Stimulated activated naive CD8-positive, alpha-beta T cell treated with anti-CD3 and anti-CD28 coated beads, Interleukin-15, Interleukin-2, amounts not matched to agents 100 ng/mL and 50 ng/mL, for 24 hours (primary cell): ENCODE results near the gene ADGRD1.
"Not testable (repeated sequence)": the region's sequence is repeated elsewhere in the genome, so short reads cannot be mapped to it uniquely, and the experiment has no call there.

Experiments used
- H3K27ac Mint-ChIP-seq: one replicate; pipeline ENCODE4 v1.8.0; 2021; ENCODE audit warnings: mild to moderate bottlenecking, mixed read lengths
- H3K27me3 Mint-ChIP-seq: one replicate; pipeline ENCODE4 v1.8.0; 2021; ENCODE audit warnings: mixed read lengths
- H3K36me3 Mint-ChIP-seq: one replicate; pipeline ENCODE4 v1.8.0; 2021; ENCODE audit warnings: low read depth, mixed read lengths
- H3K4me1 Mint-ChIP-seq: one replicate; pipeline ENCODE4 v1.8.0; 2021; ENCODE audit warnings: low read depth, mixed read lengths
- H3K4me3 Mint-ChIP-seq: one replicate; pipeline ENCODE4 v1.8.0; 2021; ENCODE audit warnings: mild to moderate bottlenecking, mixed read lengths
- H3K9me3 Mint-ChIP-seq: one replicate; pipeline ENCODE4 v1.8.0; 2021; ENCODE audit warnings: mixed read lengths

Gene ADGRD1

DNA sequence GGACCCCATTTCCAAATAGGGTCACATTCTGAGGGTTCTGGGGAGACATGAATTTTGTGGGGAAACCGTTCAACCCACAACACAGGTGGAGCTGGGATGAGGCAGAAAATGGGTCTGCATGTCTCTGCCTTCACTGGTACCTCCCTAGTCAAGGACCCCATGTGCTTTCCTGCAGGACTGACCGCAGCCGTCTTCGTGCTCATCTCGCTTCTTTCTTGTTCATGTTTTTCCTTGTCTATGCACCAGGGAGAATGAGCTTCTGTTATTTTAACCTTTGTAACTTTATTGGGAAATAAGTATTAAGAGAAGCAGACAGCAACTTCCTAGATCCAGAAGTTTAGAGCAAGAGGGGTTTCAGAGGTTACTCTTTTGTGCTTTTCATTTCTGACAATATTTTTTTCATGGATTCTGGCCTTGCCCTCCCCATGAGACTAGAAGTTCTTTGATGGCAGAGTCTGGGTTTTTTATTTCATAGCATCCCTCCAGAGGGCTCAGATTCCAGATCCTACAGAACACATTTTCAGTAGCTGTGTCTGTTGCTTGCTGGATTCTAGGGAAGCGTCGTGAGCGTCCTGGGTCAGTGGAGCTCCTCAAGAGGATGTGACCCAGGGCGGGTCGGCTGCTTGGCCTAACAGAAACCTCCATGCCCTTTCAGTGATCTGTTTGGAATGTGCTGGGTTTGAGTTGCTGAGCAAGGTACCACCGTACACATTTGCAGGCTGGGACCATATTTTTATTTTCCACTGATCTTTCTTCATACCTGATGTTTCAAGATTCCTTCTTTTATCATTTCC lies 104.2 kb downstream of the ADGRD1 start:
- no peak overlapping the region for H3K4me3 Mint-ChIP-seq
- H3K36me3 Mint-ChIP-seq, result no peaks in the 10 kb centered on the region
- peaks cover 30% of the 10 kb centered on the region for H3K27me3 Mint-ChIP-seq
- peaks cover 14% of the 10 kb centered on the region for H3K4me1 Mint-ChIP-seq
- H3K27ac Mint-ChIP-seq, result no peak overlapping the region
- no peaks in the 10 kb centered on the region for H3K9me3 Mint-ChIP-seq

DNA sequence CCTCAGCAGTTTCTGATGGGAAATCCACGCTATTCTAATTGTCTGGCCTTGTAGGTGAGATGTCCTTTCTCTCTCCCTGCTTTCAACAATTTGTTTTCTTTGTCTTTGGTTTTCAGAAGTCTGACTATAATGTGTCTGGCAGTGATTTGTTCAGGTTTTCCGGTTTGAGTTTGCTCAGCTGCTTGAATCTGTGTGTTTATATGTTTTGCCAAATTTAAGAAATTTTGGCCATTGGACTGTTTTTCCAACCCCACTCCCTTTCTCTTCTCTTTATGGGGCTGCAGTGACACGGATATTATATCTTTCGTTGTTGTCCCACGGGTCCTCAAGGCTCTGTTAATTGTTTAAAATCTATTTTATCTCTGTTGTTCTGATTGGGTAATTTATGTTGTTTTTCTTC lies 105.0 kb downstream of the ADGRD1 start:
- no peaks in the 10 kb centered on the region for H3K36me3 Mint-ChIP-seq
- H3K4me3 Mint-ChIP-seq, result no peak overlapping the region
- peaks cover 31% of the 10 kb centered on the region for H3K27me3 Mint-ChIP-seq
- no peak overlapping the region for H3K27ac Mint-ChIP-seq
- no peaks in the 10 kb centered on the region for H3K9me3 Mint-ChIP-seq
- H3K4me1 Mint-ChIP-seq, result peaks cover 14% of the 10 kb centered on the region

DNA sequence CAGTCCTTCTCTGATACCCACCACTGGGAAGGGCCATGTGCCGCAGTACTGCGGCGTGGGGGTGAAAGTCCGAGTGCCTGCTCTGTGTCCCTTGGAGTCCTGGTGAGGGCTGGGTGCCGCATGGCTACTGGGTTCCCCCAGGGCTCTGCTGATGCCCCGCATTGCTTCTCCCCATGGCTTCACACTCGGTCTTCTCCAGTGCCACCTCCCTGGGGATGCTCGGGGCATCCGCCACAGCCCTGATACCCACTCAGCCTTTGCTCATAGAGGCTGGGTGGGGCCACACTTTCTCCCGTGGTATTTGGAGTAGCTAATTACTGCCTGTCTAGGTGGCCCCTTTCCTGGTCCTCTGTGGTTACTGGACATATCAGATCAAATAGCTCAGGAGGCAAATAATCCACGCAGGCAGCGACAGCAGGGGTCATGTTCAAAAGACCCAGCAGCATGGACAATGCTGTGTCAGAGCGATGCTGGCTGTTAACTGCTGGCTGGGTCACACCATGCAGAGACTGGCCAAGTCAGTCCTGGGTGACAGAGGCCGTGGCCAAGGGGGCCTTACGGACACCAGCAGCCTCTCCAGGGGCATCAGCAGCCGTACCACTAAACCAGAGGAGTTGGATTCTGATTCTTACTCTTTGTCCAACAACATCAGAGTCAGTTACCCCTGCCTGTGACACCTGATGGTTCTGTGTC lies 106.5 kb downstream of the ADGRD1 start:
- Mint-ChIP-seq H3K4me3 (no peak overlapping the region), H3K27me3 (peaks cover 33% of the 10 kb centered on the region), H3K9me3 (no peaks in the 10 kb centered on the region), H3K4me1 (peaks cover 10% of the 10 kb centered on the region), H3K27ac (no peak overlapping the region), H3K36me3 (no peaks in the 10 kb centered on the region)

DNA sequence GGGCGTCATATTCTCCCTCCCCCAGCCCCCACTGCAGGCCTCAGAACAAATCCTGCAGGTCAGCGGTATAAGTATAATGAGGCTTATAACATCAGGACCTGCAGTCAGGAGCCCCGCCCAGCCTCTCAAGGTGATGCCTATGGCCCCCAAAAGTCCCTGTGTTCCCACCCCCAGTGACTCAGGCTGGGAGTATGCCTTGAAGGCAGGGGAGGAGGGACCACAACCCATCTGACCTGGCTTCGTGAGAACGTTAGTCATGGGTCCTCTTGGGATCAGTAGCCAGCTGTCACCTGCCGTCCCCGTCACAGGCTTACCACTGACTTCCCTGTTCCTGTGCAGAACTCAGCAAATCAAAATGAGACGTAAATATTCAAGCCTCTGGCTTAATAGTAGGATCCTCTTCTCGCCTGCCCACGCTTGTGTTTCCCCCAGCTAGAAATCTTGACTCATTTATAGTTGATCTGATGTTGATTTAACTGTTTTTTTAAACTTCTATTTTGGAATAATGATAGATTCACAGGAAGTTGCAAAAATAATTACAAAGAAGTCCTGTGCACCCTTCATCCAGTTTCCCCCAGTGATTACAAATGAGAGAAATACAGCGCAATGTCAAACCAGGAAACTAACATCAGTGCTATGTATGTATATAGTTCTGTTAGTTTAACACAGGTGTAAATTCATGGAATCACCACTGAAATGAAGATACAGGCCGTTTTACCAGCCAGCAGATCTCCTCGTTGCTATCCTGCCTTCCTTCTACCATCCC lies 107.5 kb downstream of the ADGRD1 start:
- H3K27me3 Mint-ChIP-seq, result peaks cover 31% of the 10 kb centered on the region
- H3K36me3 Mint-ChIP-seq, result no peaks in the 10 kb centered on the region
- no peak overlapping the region for H3K4me3 Mint-ChIP-seq
- H3K27ac Mint-ChIP-seq, result no peak overlapping the region
- H3K4me1 Mint-ChIP-seq, result no peaks in the 10 kb centered on the region
- no peaks in the 10 kb centered on the region for H3K9me3 Mint-ChIP-seq

DNA sequence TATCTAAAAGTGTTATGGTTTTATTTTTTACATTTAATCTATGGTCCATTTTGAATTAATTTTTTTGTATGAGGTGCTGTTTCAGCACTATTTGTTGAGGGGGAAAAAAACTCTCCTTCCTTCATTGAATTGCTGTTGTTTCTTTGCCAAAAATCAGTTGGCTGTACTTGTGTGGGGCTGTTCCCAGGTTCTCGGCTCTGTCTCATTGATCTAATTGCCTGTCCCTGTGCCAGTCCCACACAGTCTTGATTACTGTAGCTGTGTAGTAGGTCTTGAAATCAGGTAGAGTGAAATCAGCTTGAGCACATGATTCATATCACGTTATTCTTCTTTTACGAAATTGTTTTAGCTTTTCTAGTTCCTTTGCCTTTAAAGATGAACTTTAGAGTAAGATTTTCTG lies 109.7 kb downstream of the ADGRD1 start:
- Mint-ChIP-seq H3K4me3 (no peak overlapping the region), H3K27me3 (peaks cover 19% of the 10 kb centered on the region), H3K4me1 (no peaks in the 10 kb centered on the region), H3K9me3 (no peaks in the 10 kb centered on the region), H3K36me3 (no peaks in the 10 kb centered on the region), H3K27ac (no peak overlapping the region)

DNA sequence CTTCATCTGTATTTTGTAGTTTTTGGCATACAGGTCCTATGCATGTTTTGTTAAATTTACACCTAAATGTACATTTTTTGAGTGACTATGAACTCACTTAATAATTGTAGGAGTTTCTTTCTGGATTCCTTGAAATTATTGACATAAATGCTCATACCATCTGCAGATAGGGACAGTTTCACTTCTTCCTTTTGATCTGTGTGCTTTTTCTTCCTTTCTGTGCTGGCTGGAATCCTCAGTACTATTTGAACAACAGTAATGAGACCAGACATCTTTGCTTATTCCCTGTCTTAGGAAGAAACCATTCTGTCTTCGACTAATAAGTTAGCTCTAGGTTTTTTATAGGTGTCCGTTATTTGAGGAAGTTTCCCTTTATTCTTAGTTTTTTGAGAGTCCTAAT lies 110.3 kb downstream of the ADGRD1 start:
- no peaks in the 10 kb centered on the region for H3K4me1 Mint-ChIP-seq
- no peak overlapping the region for H3K4me3 Mint-ChIP-seq
- H3K9me3 Mint-ChIP-seq, result no peaks in the 10 kb centered on the region
- H3K36me3 Mint-ChIP-seq, result no peaks in the 10 kb centered on the region
- H3K27ac Mint-ChIP-seq, result no peak overlapping the region
- peaks cover 15% of the 10 kb centered on the region for H3K27me3 Mint-ChIP-seq

DNA sequence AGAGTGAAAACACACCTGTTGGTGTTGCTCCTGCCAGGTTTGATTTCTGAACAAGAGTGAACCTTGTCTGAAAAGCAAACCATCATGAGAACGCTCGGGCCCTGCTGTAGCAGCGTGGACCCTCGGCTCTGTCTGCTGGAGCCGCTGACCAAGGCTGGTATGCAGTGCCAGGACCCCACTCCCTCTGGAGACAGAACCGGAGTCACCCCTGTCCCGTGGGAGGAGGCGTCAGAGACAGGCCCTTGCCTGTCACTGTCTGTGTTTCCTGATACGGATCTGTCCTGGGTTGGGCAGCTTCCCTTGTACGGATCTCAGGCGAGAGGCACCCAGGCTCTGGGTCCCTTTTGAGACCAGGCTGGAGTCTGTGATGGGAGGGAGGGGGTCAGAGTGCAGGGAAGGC lies 111.6 kb downstream of the ADGRD1 start:
- H3K4me3 Mint-ChIP-seq, result no peak overlapping the region
- H3K4me1 Mint-ChIP-seq, result no peaks in the 10 kb centered on the region
- no peaks in the 10 kb centered on the region for H3K36me3 Mint-ChIP-seq
- no peak overlapping the region for H3K27ac Mint-ChIP-seq
- peaks cover 15% of the 10 kb centered on the region for H3K27me3 Mint-ChIP-seq
- no peaks in the 10 kb centered on the region for H3K9me3 Mint-ChIP-seq

DNA sequence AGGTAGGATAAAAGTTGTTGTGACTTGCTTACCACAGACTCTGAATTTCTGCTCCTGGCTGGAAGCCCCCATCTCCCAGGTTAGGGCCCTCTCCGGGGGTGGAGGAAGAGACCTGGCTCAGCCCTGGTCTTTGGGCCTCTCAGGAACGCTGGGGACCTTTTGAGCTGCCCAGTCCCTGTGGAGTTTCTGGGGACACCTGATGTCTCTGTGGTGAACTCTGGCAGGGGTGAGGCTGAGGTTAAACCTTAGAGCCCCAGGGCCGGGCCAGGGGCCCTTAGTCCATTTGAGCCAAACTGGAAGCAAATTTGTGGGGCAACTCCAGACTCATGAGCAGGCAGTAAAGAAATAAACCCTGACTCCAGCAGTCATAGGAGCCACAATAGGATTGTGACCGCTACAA lies 112.1 kb downstream of the ADGRD1 start:
- Mint-ChIP-seq H3K9me3 (no peaks in the 10 kb centered on the region), H3K27ac (no peak overlapping the region), H3K27me3 (peaks cover 15% of the 10 kb centered on the region), H3K4me3 (no peak overlapping the region), H3K36me3 (no peaks in the 10 kb centered on the region), H3K4me1 (no peaks in the 10 kb centered on the region)

DNA sequence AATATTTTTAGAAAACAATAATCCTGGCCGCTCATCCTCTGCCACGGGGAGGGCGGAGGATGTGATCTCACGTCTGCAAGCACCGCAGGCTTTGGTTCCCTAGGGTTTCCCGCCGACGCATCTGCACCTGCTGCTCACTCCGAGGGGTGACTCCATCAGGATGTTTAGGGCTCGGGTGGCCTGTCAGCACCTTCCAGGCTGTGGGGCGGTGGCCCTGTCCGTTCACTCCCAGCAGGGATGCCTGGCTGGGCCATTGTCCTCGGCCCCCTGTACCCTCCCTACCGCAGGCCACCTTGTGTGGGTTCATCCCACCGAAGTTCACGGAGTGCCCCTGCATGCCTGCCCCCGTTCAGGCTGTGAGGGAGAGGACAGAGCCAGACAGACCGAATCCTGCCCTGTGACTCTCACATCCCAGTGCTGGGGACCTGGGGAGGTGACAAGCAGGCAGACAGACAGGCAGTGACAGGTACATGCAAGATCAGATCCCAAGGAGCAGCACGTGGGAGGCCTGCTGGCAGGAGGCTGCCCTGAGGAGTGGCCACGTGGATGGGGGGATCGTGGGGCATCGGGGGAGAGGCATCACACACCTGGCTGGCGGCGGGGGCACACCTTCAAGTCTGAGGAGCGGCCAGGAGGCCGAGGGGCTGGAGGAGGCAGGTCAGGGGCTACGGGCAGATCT lies 112.6 kb downstream of the ADGRD1 start:
- Mint-ChIP-seq H3K4me3 (no peak overlapping the region), H3K27ac (no peak overlapping the region), H3K4me1 (no peaks in the 10 kb centered on the region), H3K27me3 (peaks cover 12% of the 10 kb centered on the region), H3K36me3 (no peaks in the 10 kb centered on the region), H3K9me3 (no peaks in the 10 kb centered on the region)

DNA sequence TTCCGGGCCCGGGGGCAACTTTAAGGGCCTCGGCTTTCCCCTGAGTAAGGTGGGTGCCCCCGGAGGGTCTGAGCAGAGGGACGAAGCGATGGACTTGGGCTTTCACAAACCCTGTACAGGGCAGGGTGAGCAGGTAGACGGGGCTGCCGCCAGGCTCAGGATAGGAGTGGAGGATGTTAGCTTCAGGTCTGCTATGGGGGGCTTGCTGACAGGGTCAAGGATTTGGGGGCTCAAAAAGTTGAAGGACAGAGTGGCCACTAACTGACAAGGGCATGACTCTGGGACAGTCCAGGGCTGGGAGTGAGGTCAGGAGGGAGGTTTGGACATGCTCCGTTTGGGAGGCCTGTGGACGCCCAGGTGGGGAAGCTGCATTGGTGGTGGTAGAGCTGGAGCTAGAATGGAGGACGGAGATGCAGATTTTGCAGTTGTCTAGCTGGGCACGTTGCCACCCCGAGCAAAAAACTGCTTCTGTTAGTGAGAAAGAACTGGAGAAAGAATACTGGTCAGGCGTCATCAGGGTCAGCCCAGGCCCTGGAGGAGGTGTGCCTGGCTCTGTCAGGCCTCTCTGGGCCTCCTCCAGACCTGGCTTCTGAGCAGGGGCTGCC lies 113.3 kb downstream of the ADGRD1 start:
- Mint-ChIP-seq H3K27me3 (peaks cover 7% of the 10 kb centered on the region), H3K27ac (no peak overlapping the region), H3K36me3 (no peaks in the 10 kb centered on the region), H3K4me1 (no peaks in the 10 kb centered on the region), H3K9me3 (no peaks in the 10 kb centered on the region), H3K4me3 (no peak overlapping the region)

DNA sequence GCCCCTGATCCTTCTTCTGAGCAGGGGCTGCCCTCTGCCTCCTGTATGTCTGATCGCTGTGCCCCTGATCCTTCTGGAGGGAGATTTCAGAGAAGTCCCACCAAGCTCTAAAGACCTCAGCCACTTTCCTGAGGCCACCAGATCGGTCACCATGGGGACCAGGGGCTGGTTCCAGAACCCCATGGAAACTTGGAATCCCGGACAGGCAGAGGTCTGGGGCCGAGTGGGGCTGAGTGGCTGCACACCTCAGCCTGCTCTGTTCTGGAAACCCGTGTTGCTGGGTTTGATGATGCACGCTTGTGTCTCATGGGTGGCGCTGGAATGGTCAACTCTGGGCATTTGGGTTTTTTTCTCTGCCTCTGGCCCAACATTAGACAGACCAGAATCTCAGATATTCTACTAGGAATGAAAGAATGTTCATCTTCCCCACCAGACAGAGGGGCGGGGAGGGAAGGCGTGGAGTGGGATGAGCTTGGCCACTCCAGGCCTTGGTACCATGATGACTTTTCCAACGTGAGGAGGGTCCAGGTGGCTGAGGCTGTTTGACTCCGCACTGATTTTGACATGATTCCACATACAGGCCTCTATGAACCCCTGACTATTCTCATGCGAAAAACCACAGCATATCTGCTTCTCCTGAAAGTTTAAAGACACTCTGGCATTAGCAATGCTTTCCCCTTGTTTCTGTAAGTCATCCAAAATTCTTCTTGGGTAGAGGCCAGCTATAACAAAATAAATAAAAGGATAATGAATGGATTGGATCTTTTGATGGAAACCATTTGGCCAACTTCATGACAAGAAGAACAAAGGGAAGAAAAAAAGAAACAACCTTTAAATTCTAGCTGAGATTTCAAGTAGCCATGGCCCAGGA lies 114.5 kb downstream of the ADGRD1 start:
- Mint-ChIP-seq H3K4me1 (no peaks in the 10 kb centered on the region), H3K36me3 (no peaks in the 10 kb centered on the region), H3K27me3 (peaks cover 7% of the 10 kb centered on the region), H3K27ac (no peak overlapping the region), H3K9me3 (no peaks in the 10 kb centered on the region), H3K4me3 (no peak overlapping the region)

DNA sequence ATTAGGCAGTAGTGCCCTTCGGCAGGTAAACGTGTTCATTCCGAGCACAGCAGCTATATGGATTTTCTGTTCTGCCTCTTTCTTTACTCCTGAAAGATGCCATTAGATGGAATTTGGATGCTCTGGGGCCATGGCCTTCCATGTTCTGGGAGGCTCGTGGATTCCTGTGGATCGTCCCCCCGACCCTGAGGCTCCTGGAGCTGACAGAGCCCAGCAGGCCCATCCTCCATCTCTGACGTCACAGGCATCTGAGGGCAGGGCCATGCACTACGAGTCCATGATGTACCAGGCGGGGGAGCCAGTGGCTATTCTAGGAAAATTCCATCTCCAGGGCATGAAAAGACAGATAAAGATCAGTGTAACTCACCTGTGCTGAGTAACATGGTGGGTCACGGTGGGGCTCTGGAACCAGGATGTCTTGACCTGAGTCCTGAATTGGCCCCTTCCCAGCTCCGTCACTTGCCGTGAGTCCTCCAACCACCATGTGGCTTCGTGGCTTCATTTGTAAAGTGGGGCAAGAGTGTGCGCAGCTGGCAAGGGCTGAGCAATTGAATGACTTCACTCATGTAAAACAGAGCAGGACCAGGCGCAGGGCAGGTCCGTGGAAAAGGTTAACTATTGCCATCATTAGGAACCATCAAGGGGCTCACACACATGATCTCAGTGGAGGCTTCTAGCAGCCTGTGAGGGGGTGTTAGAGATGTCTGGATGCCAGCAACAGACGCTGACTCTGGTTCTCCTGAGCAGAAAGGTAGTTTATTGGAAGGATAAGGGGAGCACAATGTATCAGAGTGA lies 115.4 kb downstream of the ADGRD1 start:
- H3K36me3 Mint-ChIP-seq, H3K4me3 Mint-ChIP-seq, H3K4me1 Mint-ChIP-seq, H3K27me3 Mint-ChIP-seq, H3K27ac Mint-ChIP-seq, H3K9me3 Mint-ChIP-seq: not testable (repeated sequence)

DNA sequence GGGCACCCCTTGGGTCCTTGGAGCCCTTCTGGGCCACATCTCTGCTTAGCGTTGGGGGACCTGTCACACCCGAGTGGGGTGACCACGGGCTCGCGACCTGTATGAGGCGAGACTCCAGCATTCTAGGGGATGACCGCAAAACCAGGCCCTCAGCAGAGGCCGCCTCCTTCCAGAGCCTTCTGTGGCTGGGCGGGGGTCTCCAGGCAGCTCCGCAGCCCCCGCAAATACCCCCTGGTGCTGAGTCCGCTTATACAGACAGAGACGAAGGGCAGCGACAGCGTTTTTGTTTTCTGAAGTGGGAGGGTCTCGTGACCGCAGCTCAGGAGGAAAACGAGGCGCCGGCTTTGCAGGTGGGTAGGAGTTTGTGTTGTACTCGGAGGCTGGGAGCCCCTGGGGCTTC lies 116.4 kb downstream of the ADGRD1 start:
- not testable (repeated sequence) for H3K4me1 Mint-ChIP-seq, H3K9me3 Mint-ChIP-seq, H3K27me3 Mint-ChIP-seq, H3K4me3 Mint-ChIP-seq, H3K36me3 Mint-ChIP-seq, H3K27ac Mint-ChIP-seq
